ENCODE data around the gene CELA2A. TPM values are rescaled to one million over a fixed set of nuclear protein-coding genes. Genes with fewer than 3 reads are reported as not detected.

Gene CELA2A
- total and polyA plus RNA-seq, 12 donors = 0.97 to 45.4 (median 9.8) TPM

- intact Hi-C loops (cut with DNase I) = no loop called here
- no peak for TF ChIP-seq POLR2A (IDR thresholded peaks at IDR 0.05)
- no peak for TF ChIP-seq CTCF (IDR thresholded peaks at IDR 0.05)
- peak in 5 of 7 donors; percentile 47 to 60 (median 54) for DNase-seq
- Histone ChIP-seq H3K4me3 (no peak overlapping the region), H3K27ac (peak overlapping the region in 3 of 5 donors; percentile 83 to 94 (median 89)), H3K27me3 (no peaks in the 10 kb centered on the region), H3K9me3 (replicated peaks in 1 of 3) (no peaks in the 10 kb centered on the region), H3K36me3 (replicated peaks in 1 of 2) (peaks cover 0 to 5% of the 10 kb centered on the region in 2 donors), H3K4me1 (replicated peaks in 1 of 2) (peaks cover 26 to 67% of the 10 kb centered on the region in 2 donors)
- 69 to 73% (median 72%) methylated on average over 17 to 18 of the region's 18 CpGs for WGBS, 4 donors
These were observed 39.2 kb upstream of the CELA2A start for GRCh38 chr1:15417059-15417934.

GRCh38 chr1:15418806-15419515, 37.6 kb upstream of the CELA2A start:
- intact Hi-C loops (cut with DNase I) = no loop called here
- Histone ChIP-seq H3K27me3 (no peaks in the 10 kb centered on the region), H3K4me3 (no peak overlapping the region), H3K27ac (no peak overlapping the region), H3K9me3 (replicated peaks in 1 of 3) (no peaks in the 10 kb centered on the region), H3K36me3 (replicated peaks in 1 of 2) (peaks cover 0 to 5% of the 10 kb centered on the region in 2 donors), H3K4me1 (replicated peaks in 1 of 2) (peaks cover 18 to 59% of the 10 kb centered on the region in 2 donors)
- peak in 5 of 7 donors; percentile 22 to 55 (median 41) for DNase-seq
- 55 to 72% (median 68%) methylated on average over 12 to 18 of the region's 18 CpGs for WGBS, 4 donors
- no peak for TF ChIP-seq CTCF (IDR thresholded peaks at IDR 0.05)
- no peak for TF ChIP-seq POLR2A (IDR thresholded peaks at IDR 0.05)

GRCh38 chr1:15420853-15421465, 35.6 kb upstream of the CELA2A start:
- no peaks in the 10 kb centered on the region for H3K9me3 ChIP-seq (replicated peaks in 1 of 3)
- peaks cover 0 to 4% of the 10 kb centered on the region in 2 donors for H3K36me3 ChIP-seq (replicated peaks in 1 of 2)
- TF ChIP-seq CTCF (IDR thresholded peaks at IDR 0.05) = peak in 2 of 6 experiments; percentile 5 to 18
- no peak for TF ChIP-seq POLR2A (IDR thresholded peaks at IDR 0.05)
- intact Hi-C loops (cut with DNase I) = no loop called here
- no peak overlapping the region for H3K4me3 ChIP-seq
- peak overlapping the region in 3 of 5 donors; percentile 19 to 47 (median 27) for H3K27ac ChIP-seq
- WGBS, 4 donors = 61 to 72% (median 65%) methylated on average over 2 to 8 of the region's 8 CpGs
- H3K4me1 ChIP-seq (replicated peaks in 1 of 2) = peaks cover 12 to 49% of the 10 kb centered on the region in 2 donors
- H3K27me3 ChIP-seq = no peaks in the 10 kb centered on the region
- peak in 3 of 7 donors; percentile 22 to 32 (median 31) for DNase-seq

GRCh38 chr1:15422871-15423270, 33.7 kb upstream of the CELA2A start:
- intact Hi-C loops (cut with DNase I) = no loop called here

More at GRCh38 chr1:15422871-15423270, 33.7 kb upstream of the CELA2A start:
- H3K36me3 ChIP-seq (replicated peaks in 1 of 2) = peaks cover 0 to 12% of the 10 kb centered on the region in 2 donors
- DNase-seq = peak in 5 of 7 donors; percentile 34 to 56 (median 52)
- TF ChIP-seq CTCF (IDR thresholded peaks at IDR 0.05) = no peak
- no peak for TF ChIP-seq POLR2A (IDR thresholded peaks at IDR 0.05)
- no peaks in the 10 kb centered on the region for H3K27me3 ChIP-seq
- no peaks in the 10 kb centered on the region for H3K9me3 ChIP-seq (replicated peaks in 1 of 3)
- H3K4me1 ChIP-seq (replicated peaks in 1 of 2) = peaks cover 13 to 44% of the 10 kb centered on the region in 2 donors
- H3K27ac ChIP-seq = peak overlapping the region in 3 of 5 donors; percentile 43 to 79 (median 48)
- WGBS, 4 donors = 60 to 80% (median 67%) methylated on average over 3 to 8 of the region's 8 CpGs
- H3K4me3 ChIP-seq = no peak overlapping the region

Measured in adrenal gland (tissue), 12 donors.